ENCODE data around the gene ST8SIA1.
"Not testable (repeated sequence)": the region's sequence is repeated elsewhere in the genome, so short reads cannot be mapped to it uniquely, and the experiment has no call there.

The ST8SIA1 gene

GRCh38 chr12:22211128-22211527, 123.4 kb downstream of the ST8SIA1 start:
- in situ Hi-C loops (cut with MboI; ENCODE audit: low pct_unique_long_range_greater_than_20kb, low sequenced_read_pairs) = no loop called here
- DNase-seq = no peak

GRCh38 chr12:22209422-22209821, 125.1 kb downstream of the ST8SIA1 start:
- in situ Hi-C loops (cut with MboI; ENCODE audit: low pct_unique_long_range_greater_than_20kb, low sequenced_read_pairs) = no loop called here
- DNase-seq = no peak

GRCh38 chr12:22206111-22206728, 128.3 kb downstream of the ST8SIA1 start:
- DNase-seq = no peak
- in situ Hi-C loops (cut with MboI; ENCODE audit: low pct_unique_long_range_greater_than_20kb, low sequenced_read_pairs) = no loop called here

- in situ Hi-C loops (cut with MboI; ENCODE audit: low pct_unique_long_range_greater_than_20kb, low sequenced_read_pairs) = no loop called here
These were observed 130.1 kb downstream of the ST8SIA1 start for GRCh38 chr12:22204391-22204790.

GRCh38 chr12:22202847-22203246, 131.7 kb downstream of the ST8SIA1 start:
- no peak for DNase-seq
- in situ Hi-C loops (cut with MboI; ENCODE audit: low pct_unique_long_range_greater_than_20kb, low sequenced_read_pairs) = no loop called here

More at GRCh38 chr12:22204391-22204790, 130.1 kb downstream of the ST8SIA1 start:
- DNase-seq = no peak

GRCh38 chr12:22201101-22201500, 133.4 kb downstream of the ST8SIA1 start:
- DNase-seq = no peak

GRCh38 chr12:22196236-22196635, 138.3 kb downstream of the ST8SIA1 start:
- no peak for DNase-seq
- in situ Hi-C loops (cut with MboI; ENCODE audit: low pct_unique_long_range_greater_than_20kb, low sequenced_read_pairs) = no loop called here

More at GRCh38 chr12:22201101-22201500, 133.4 kb downstream of the ST8SIA1 start:
- in situ Hi-C loops (cut with MboI; ENCODE audit: low pct_unique_long_range_greater_than_20kb, low sequenced_read_pairs) = no loop called here

GRCh38 chr12:22190969-22191368, 143.5 kb downstream of the ST8SIA1 start:
- DNase-seq = no peak
- in situ Hi-C loops (cut with MboI; ENCODE audit: low pct_unique_long_range_greater_than_20kb, low sequenced_read_pairs) = no loop called here

GRCh38 chr12:22188431-22188830, 146.1 kb downstream of the ST8SIA1 start:
- in situ Hi-C loops (cut with MboI; ENCODE audit: low pct_unique_long_range_greater_than_20kb, low sequenced_read_pairs) = no loop called here
- DNase-seq = no peak

- DNase-seq = no peak
- in situ Hi-C loops (cut with MboI; ENCODE audit: low pct_unique_long_range_greater_than_20kb, low sequenced_read_pairs) = no loop called here
These were observed 153.8 kb downstream of the ST8SIA1 start for GRCh38 chr12:22180705-22181104.

- no peak for DNase-seq
- in situ Hi-C loops (cut with MboI; ENCODE audit: low pct_unique_long_range_greater_than_20kb, low sequenced_read_pairs) = no loop called here
These were observed 161.3 kb downstream of the ST8SIA1 start for GRCh38 chr12:22173177-22173576.

GRCh38 chr12:22172501-22172900, 162.0 kb downstream of the ST8SIA1 start:
- no peak for DNase-seq

GRCh38 chr12:22169376-22169775, 165.1 kb downstream of the ST8SIA1 start:
- in situ Hi-C loops (cut with MboI; ENCODE audit: low pct_unique_long_range_greater_than_20kb, low sequenced_read_pairs) = no loop called here
- no peak for DNase-seq

More at GRCh38 chr12:22172501-22172900, 162.0 kb downstream of the ST8SIA1 start:
- in situ Hi-C loops (cut with MboI; ENCODE audit: low pct_unique_long_range_greater_than_20kb, low sequenced_read_pairs) = no loop called here

- in situ Hi-C loops (cut with MboI; ENCODE audit: low pct_unique_long_range_greater_than_20kb, low sequenced_read_pairs) = no loop called here
These were observed 170.4 kb downstream of the ST8SIA1 start for GRCh38 chr12:22164139-22164538.

GRCh38 chr12:22163594-22163993, 170.9 kb downstream of the ST8SIA1 start:
- in situ Hi-C loops (cut with MboI; ENCODE audit: low pct_unique_long_range_greater_than_20kb, low sequenced_read_pairs) = no loop called here
- no peak for DNase-seq

More at GRCh38 chr12:22164139-22164538, 170.4 kb downstream of the ST8SIA1 start:
- DNase-seq = peak; percentile 45

- in situ Hi-C loops (cut with MboI; ENCODE audit: low pct_unique_long_range_greater_than_20kb, low sequenced_read_pairs) = no loop called here
- no peak for DNase-seq
These were observed 174.0 kb downstream of the ST8SIA1 start for GRCh38 chr12:22160396-22161003.

GRCh38 chr12:22149286-22149685, 185.2 kb downstream of the ST8SIA1 start:
- not testable (repeated sequence) for DNase-seq

GRCh38 chr12:22146686-22147085, 187.8 kb downstream of the ST8SIA1 start:
- not testable (repeated sequence) for DNase-seq

More at GRCh38 chr12:22149286-22149685, 185.2 kb downstream of the ST8SIA1 start:
- in situ Hi-C loops (cut with MboI; ENCODE audit: low pct_unique_long_range_greater_than_20kb, low sequenced_read_pairs) = not testable (repeated sequence)

More at GRCh38 chr12:22146686-22147085, 187.8 kb downstream of the ST8SIA1 start:
- in situ Hi-C loops (cut with MboI; ENCODE audit: low pct_unique_long_range_greater_than_20kb, low sequenced_read_pairs) = not testable (repeated sequence)

Data from KBM-7 (cell line).